HEK293 (cell line): ENCODE measurements around the gene KCNQ1.
A peak's percentile ranks its signal among the peaks of the same experiment; 100 is the strongest.

Source experiments
- CTCF ChIA-PET: fragments of 350-600 bp; formaldehyde crosslinking; extraction: SDS; loops from one replicate; lab custom pipeline; 2021; ENCODE audit warnings: antibody characterized with exemption; lab: Yijun Ruan, JAX
- POLR2A ChIA-PET: fragments of 300-600 bp; formaldehyde crosslinking; extraction: SDS; loops from one replicate; lab custom pipeline; 2020; ENCODE audit warnings: antibody characterized with exemption, inconsistent platforms; lab: Yijun Ruan, JAX
- H3K27ac ChIP-seq: fragments of 200-500 bp; sonication (Bioruptor generic); 2 replicates; pipeline ENCODE4 v1.5.1; 2014; ENCODE audit warnings: low read depth, low read length, control low read depth, inconsistent platforms; ENCODE audit errors: extremely low read depth
- H3K36me3 ChIP-seq, 2 experiments: fragments of 200-500 bp in 1 of 2; sonication (Bioruptor generic) in 1 of 2; 1 replicate in 1 of 2; 2 replicates in 1 of 2; pipeline ENCODE4 v1.5.1; 2014 to 2017; ENCODE audit warnings: inconsistent platforms in 2 of 2, low read length in 2 of 2; ENCODE audit not compliant: control insufficient read depth in 2 of 2, insufficient read depth in 1 of 2
- H3K4me1 ChIP-seq: fragments of 200-500 bp; sonication (Bioruptor generic); 2 replicates; pipeline ENCODE4 v1.5.1; 2014; ENCODE audit warnings: mild to moderate bottlenecking, low read length, inconsistent platforms; ENCODE audit not compliant: control insufficient read depth, insufficient read depth
- H3K4me3 ChIP-seq: 2 replicates; pipeline ENCODE4 v1.5.1; 2011; ENCODE audit warnings: low read depth, mild to moderate bottlenecking, control low read depth, low read length, moderate library complexity
- H3K9me3 ChIP-seq: fragments of 200-500 bp; sonication (Bioruptor generic); 2 replicates; pipeline ENCODE4 v1.5.1; 2014; ENCODE audit warnings: low read depth, low read length, inconsistent platforms; ENCODE audit not compliant: control insufficient read depth, insufficient read depth
- CTCF ChIP-seq: fragments of 450-650 bp; formaldehyde crosslinking; IDR thresholded peaks from 2 replicates; pipeline ENCODE4 v1.5.1; 2016; ENCODE audit warnings: missing biosample characterization, missing genetic modification characterization
- GFI1B ChIP-seq: fragments of 450-650 bp; formaldehyde crosslinking; IDR thresholded peaks from 2 replicates; pipeline ENCODE4 v1.5.1; 2016; ENCODE audit warnings: missing biosample characterization, missing genetic modification characterization
- GLIS1 ChIP-seq: fragments of 450-650 bp; formaldehyde crosslinking; IDR thresholded peaks from 2 replicates; pipeline ENCODE4 v1.5.1; 2016; ENCODE audit warnings: missing biosample characterization, missing genetic modification characterization
- HOXA7 ChIP-seq: sonication (generic); formaldehyde crosslinking; IDR thresholded peaks from 2 replicates; pipeline ENCODE4 v1.8.1; 2022; ENCODE audit warnings: missing genetic modification reagents, borderline replicate concordance
- INSM2 ChIP-seq: fragments of 450-650 bp; formaldehyde crosslinking; IDR thresholded peaks from 2 replicates; pipeline ENCODE4 v1.5.1; 2016; ENCODE audit warnings: missing biosample characterization, missing genetic modification characterization
- KLF17 ChIP-seq: fragments of 450-650 bp; formaldehyde crosslinking; IDR thresholded peaks from 2 replicates; pipeline ENCODE4 v1.5.1; 2016; ENCODE audit warnings: missing biosample characterization, missing genetic modification characterization
- PRDM1 ChIP-seq: fragments of 450-650 bp; formaldehyde crosslinking; IDR thresholded peaks from 2 replicates; pipeline ENCODE4; 2016; ENCODE audit warnings: missing biosample characterization, missing genetic modification characterization
- SP7 ChIP-seq: fragments of 450-650 bp; formaldehyde crosslinking; IDR thresholded peaks from 2 replicates; pipeline ENCODE4 v1.5.1; 2016; ENCODE audit warnings: missing biosample characterization, missing genetic modification characterization
- ZBTB10 ChIP-seq: fragments of 450-650 bp; formaldehyde crosslinking; IDR thresholded peaks from 2 replicates; pipeline ENCODE4 v1.5.1; 2016; ENCODE audit warnings: missing biosample characterization, missing genetic modification characterization
- ZEB2 ChIP-seq: fragments of 450-650 bp; formaldehyde crosslinking; IDR thresholded peaks from 2 replicates; pipeline ENCODE4 v1.5.1; 2016; ENCODE audit warnings: missing biosample characterization, missing genetic modification characterization
- ZFP3 ChIP-seq: fragments of 450-650 bp; formaldehyde crosslinking; IDR thresholded peaks from 2 replicates; pipeline ENCODE4 v1.5.1; 2016; ENCODE audit warnings: low read depth, missing biosample characterization, missing genetic modification characterization
- ZNF112 ChIP-seq: fragments of 450-650 bp; formaldehyde crosslinking; IDR thresholded peaks from 2 replicates; pipeline ENCODE4 v1.5.0; 2017; ENCODE audit warnings: missing biosample characterization, missing genetic modification characterization
- ZNF223 ChIP-seq: fragments of 450-650 bp; formaldehyde crosslinking; IDR thresholded peaks from 2 replicates; pipeline ENCODE4 v1.5.1; 2016; ENCODE audit warnings: missing biosample characterization, missing genetic modification characterization
- ZNF529 ChIP-seq: fragments of 450-650 bp; formaldehyde crosslinking; IDR thresholded peaks from 2 replicates; pipeline ENCODE4 v1.5.1; 2017; ENCODE audit warnings: missing genetic modification characterization, missing biosample characterization; ENCODE audit not compliant: insufficient replicate concordance
- ZNF549 ChIP-seq: fragments of 450-650 bp; IDR thresholded peaks from 2 replicates; pipeline ENCODE4 v1.5.1; 2018; ENCODE audit warnings: missing biosample characterization, missing genetic modification characterization, mild to moderate bottlenecking, inconsistent platforms, moderate library complexity
- ZNF558 ChIP-seq: fragments of 450-650 bp; formaldehyde crosslinking; IDR thresholded peaks from 2 replicates; pipeline ENCODE4 v1.5.1; 2016; ENCODE audit warnings: missing biosample characterization, missing genetic modification characterization
- ZNF610 ChIP-seq: fragments of 450-650 bp; formaldehyde crosslinking; IDR thresholded peaks from 2 replicates; pipeline ENCODE4 v1.5.1; 2016; ENCODE audit warnings: missing biosample characterization, missing genetic modification characterization, borderline replicate concordance
- ZNF623 ChIP-seq: fragments of 450-650 bp; formaldehyde crosslinking; IDR thresholded peaks from 2 replicates; pipeline ENCODE4 v1.5.1; 2016; ENCODE audit warnings: missing biosample characterization, missing genetic modification characterization
- ZNF645 ChIP-seq: fragments of 450-650 bp; formaldehyde crosslinking; IDR thresholded peaks from 2 replicates; pipeline ENCODE4; 2016; ENCODE audit warnings: missing biosample characterization, missing genetic modification characterization
- ZNF677 ChIP-seq: fragments of 450-650 bp; IDR thresholded peaks from 2 replicates; pipeline ENCODE4 v1.5.0; 2018; ENCODE audit warnings: missing biosample characterization, mild to moderate bottlenecking, missing genetic modification characterization, moderate library complexity
- ZNF701 ChIP-seq: fragments of 450-650 bp; formaldehyde crosslinking; IDR thresholded peaks from 2 replicates; pipeline ENCODE4 v1.5.1; 2016; ENCODE audit warnings: missing biosample characterization, missing genetic modification characterization

The KCNQ1 gene

GRCh38 chr11:2690596-2691354 is 246.0 kb downstream of the KCNQ1 start:
- peaks cover 0 to 65% of the 10 kb centered on the region in 2 experiments; a peak in 1 of 3 replicates for H3K36me3 ChIP-seq
- no peaks in the 10 kb centered on the region; the same call in 1 of the 2 replicates for H3K4me1 ChIP-seq
- no peaks in the 10 kb centered on the region for H3K9me3 ChIP-seq
- POLR2A ChIA-PET = interaction anchor here (2.4 kb wide), 1 partner anchor 9 kb away, joined by 12 read pairs; the partner anchor contains the start of gene KCNQ1OT1
- CTCF ChIA-PET = interaction anchor here (0.5 to 1.3 kb wide), 4 partner anchors 11 to 239 kb away, joined by 3 read pairs; no protein-coding TSS in a partner anchor
- H3K27ac ChIP-seq = no peak overlapping the region
- no peak overlapping the region for H3K4me3 ChIP-seq
- TF ChIP-seq SP7 (tag by site-specific recombination) (no peak), ZNF645 (tag by site-specific recombination) (no peak), ZNF623 (tag by site-specific recombination) (no peak), ZNF610 (tag by site-specific recombination) (no peak), ZNF223 (no peak), ZNF558 (tag by site-specific recombination) (no peak), HOXA7 (no peak), ZNF701 (tag by site-specific recombination) (no peak), ZNF112 (no peak), ZNF677 (tag by site-specific recombination) (no peak), ZNF549 (tag by site-specific recombination) (no peak), ZEB2 (tag by site-specific recombination) (no peak), KLF17 (no peak)

GRCh38 chr11:2691355-2691761 is 246.6 kb downstream of the KCNQ1 start:
- ChIA-PET POLR2A (interaction anchor here (2.4 kb wide), 1 partner anchor 8 kb away, joined by 12 read pairs; the partner anchor contains the start of gene KCNQ1OT1), CTCF (interaction anchor here (0.5 to 1.3 kb wide), 4 partner anchors 12 to 238 kb away, joined by 3 read pairs; no protein-coding TSS in a partner anchor)
- Histone ChIP-seq H3K4me1 (no peaks in the 10 kb centered on the region; the same call in 1 of the 2 replicates), H3K9me3 (no peaks in the 10 kb centered on the region), H3K4me3 (no peak overlapping the region), H3K27ac (no peak overlapping the region), H3K36me3 (peaks cover 0 to 66% of the 10 kb centered on the region in 2 experiments; a peak in 1 of 3 replicates)
- TF ChIP-seq ZNF529 (tag by site-specific recombination) = no peak
- TF ChIP-seq GLIS1 (tag by site-specific recombination) = peak; percentile 20; the same call in 1 of the 2 replicates

- CTCF ChIA-PET = interaction anchor here (0.7 to 1.3 kb wide), 2 partner anchors 106 to 160 kb away, joined by 3 read pairs; no protein-coding TSS in a partner anchor
- H3K36me3 ChIP-seq = peaks cover 0 to 57% of the 10 kb centered on the region in 2 experiments; a peak in 1 of 3 replicates
- POLR2A ChIA-PET = no interaction called here
- H3K9me3 ChIP-seq = no peaks in the 10 kb centered on the region
- H3K27ac ChIP-seq = no peak overlapping the region
- no peaks in the 10 kb centered on the region; the same call in 1 of the 2 replicates for H3K4me1 ChIP-seq
- H3K4me3 ChIP-seq = no peak overlapping the region
- TF ChIP-seq CTCF (tag by site-specific recombination) (peak; percentile 38; the same call in 1 of the 2 replicates), GFI1B (no peak), INSM2 (no peak), PRDM1 (tag by site-specific recombination) (no peak), ZFP3 (no peak), ZBTB10 (tag by site-specific recombination) (no peak)
Measured at GRCh38 chr11:2691991-2692875, 247.4 kb downstream of the KCNQ1 start.
